PC-3 (cell line): ENCODE results near the gene CATSPERZ. TPM values are rescaled to one million over a fixed set of nuclear protein-coding genes. Genes with fewer than 3 reads are reported as not detected.

Source experiments
- ATAC-seq: fragments of 200-7000 bp; cut with Tn5 transposase; 2 replicates; pipeline ENCODE4 v1.9.1; 2020; ENCODE audit warnings: mild to moderate bottlenecking, moderate library complexity
- BruUV-seq: library from RNA; stranded (reverse); fragments of 400-500 nt; replicated peaks from 2 replicates; lab custom pipeline; 2021; lab: Mats Ljungman, UMichigan
- CTCF ChIA-PET: fragments of 300-600 bp; sonication (Branson Sonifier 250); formaldehyde crosslinking; loops from one replicate; lab custom pipeline; 2022; ENCODE audit warnings: antibody characterized with exemption; lab: Charles Lee
- POLR2A ChIA-PET: fragments of 300-600 bp; sonication (Branson Sonifier 250); formaldehyde crosslinking; loops from one replicate; lab custom pipeline; 2022; ENCODE audit warnings: antibody characterized with exemption; ENCODE audit not compliant: unreplicated experiment; lab: Charles Lee
- DNase-seq: peaks from one replicate; pipeline ENCODE4 v3.0.0-alpha.2; 2015
- H2AFZ ChIP-seq: fragments of 300-600 bp; sonication (generic); 2 replicates; pipeline ENCODE4 v1.6.0; 2016; ENCODE audit warnings: antibody characterized with exemption, low read length
- H3F3A ChIP-seq: fragments of 300-600 bp; sonication (generic); one replicate; pipeline ENCODE4 v1.6.0; 2017; ENCODE audit warnings: antibody characterized with exemption, low read length, control low read depth, mild to moderate bottlenecking; ENCODE audit not compliant: unreplicated experiment
- H3K27ac ChIP-seq: fragments of 300-600 bp; sonication (generic); 2 replicates; pipeline ENCODE4 v1.5.1; 2016; ENCODE audit warnings: mild to moderate bottlenecking, low read length
- H3K27me3 ChIP-seq: fragments of 300-600 bp; sonication (generic); 2 replicates; pipeline ENCODE4 v1.6.1; 2016; ENCODE audit warnings: low read length, mixed read lengths
- H3K36me3 ChIP-seq: fragments of 300-600 bp; sonication (generic); 2 replicates; pipeline ENCODE4 v1.6.1; 2016; ENCODE audit warnings: low read depth, mixed run types, low read length, mixed read lengths
- H3K4me1 ChIP-seq: fragments of 300-600 bp; sonication (generic); 2 replicates; pipeline ENCODE4 v1.5.1; 2016; ENCODE audit warnings: low read length; ENCODE audit not compliant: insufficient read depth
- H3K4me2 ChIP-seq: fragments of 300-600 bp; sonication (generic); 2 replicates; pipeline ENCODE4 v1.6.0; 2016; ENCODE audit warnings: low read length
- H3K4me3 ChIP-seq: fragments of 300-600 bp; sonication (generic); 2 replicates; pipeline ENCODE4 v1.5.1; 2016; ENCODE audit warnings: mild to moderate bottlenecking, low read length, mixed read lengths
- H3K79me2 ChIP-seq: fragments of 300-600 bp; sonication (generic); 2 replicates; pipeline ENCODE4 v1.6.1; 2017; ENCODE audit warnings: low read length, mixed read lengths
- H3K9ac ChIP-seq: fragments of 300-600 bp; sonication (generic); 2 replicates; pipeline ENCODE4 v1.6.0; 2016; ENCODE audit warnings: mild to moderate bottlenecking, low read length
- H3K9me2 ChIP-seq: fragments of 300-600 bp; sonication (generic); replicated peaks from 2 replicates; pipeline ENCODE4 v1.6.1; 2016; ENCODE audit warnings: mixed run types, low read length, mixed read lengths
- H3K9me3 ChIP-seq: fragments of 300-600 bp; sonication (generic); 2 replicates; pipeline ENCODE4 v1.6.1; 2016; ENCODE audit warnings: low read length, mixed read lengths
- H4K20me1 ChIP-seq: fragments of 300-600 bp; sonication (generic); 2 replicates; pipeline ENCODE4 v1.6.1; 2016; ENCODE audit warnings: low read length, mixed read lengths
- CTCF ChIP-seq: fragments of 300-600 bp; sonication (generic); conservative IDR thresholded peaks from 2 replicates; pipeline ENCODE4 v1.5.1; 2017; ENCODE audit warnings: antibody characterized with exemption, low read depth, mild to moderate bottlenecking, low read length
- EZH2 ChIP-seq: fragments of 300-600 bp; sonication (generic); IDR thresholded peaks from one replicate; pipeline ENCODE4 v1.6.1; 2017; ENCODE audit warnings: antibody characterized with exemption, mild to moderate bottlenecking, low read length; ENCODE audit not compliant: unreplicated experiment
- EZH2phosphoT487 ChIP-seq: fragments of 300-600 bp; sonication (generic); IDR thresholded peaks from 2 replicates; pipeline ENCODE4 v1.6.1; 2018; ENCODE audit warnings: mild to moderate bottlenecking, antibody characterized with exemption, low read length, borderline replicate concordance
- intact Hi-C: fragments of 100-400 bp; cut with micrococcal nuclease; formaldehyde crosslinking; loops from 2 replicates; pipeline ENCODE4 v1.9.0; 2023
- total RNA-seq: library from RNA; depleted of rRNA; stranded (reverse); fragments of >200 nt; gene quantifications from 2 replicates; pipeline ENCODE4 v1.2.3, GENCODE V29; 2014

The CATSPERZ gene
- total RNA-seq, 1 experiment from 2014 or later = 9.2 TPM

DNA sequence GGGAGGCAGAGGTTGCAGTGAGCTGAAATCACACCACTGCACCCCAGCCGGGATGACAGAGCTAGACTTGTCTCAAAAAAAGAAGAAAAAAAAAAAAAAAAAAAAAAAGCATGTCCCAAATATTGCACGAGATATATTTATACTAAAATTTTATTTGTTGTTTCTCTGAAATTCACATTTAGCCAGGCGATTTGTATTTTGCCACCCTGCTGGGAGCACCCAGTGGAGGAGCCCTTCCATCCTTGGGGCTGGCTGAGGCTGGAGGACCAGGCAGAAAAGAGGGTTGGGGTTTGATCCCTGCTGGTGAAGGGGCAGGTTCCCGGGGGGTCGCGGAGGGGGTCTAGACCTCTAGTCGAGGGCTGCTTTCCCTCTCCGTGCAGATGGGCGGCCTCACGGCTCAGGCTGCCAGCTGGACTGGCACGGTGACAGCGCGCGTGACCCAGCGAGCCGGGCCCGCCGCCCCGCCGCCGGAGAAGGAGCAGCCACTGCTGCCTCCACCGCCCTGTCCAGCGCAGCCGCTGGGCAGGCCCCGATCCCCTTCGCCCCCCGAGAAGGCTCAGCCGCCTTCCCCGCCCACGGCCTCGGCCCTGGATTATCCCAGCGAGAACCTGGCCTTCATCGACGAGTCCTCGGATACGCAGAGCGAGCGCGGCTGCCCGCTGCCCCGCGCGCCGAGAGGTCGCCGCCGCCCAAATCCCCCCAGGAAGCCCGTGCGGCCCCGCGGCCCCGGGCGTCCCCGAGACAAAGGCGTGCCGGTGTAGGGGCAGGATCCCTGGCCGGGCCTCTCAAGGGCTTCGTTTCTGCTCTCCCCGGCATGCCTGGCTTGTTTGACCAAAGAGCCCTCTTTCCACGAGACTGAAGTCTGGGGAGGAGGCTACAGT, 952 bp upstream of the CATSPERZ start:
- H3K36me3 ChIP-seq = no peaks in the 10 kb centered on the region
- H4K20me1 ChIP-seq = no peaks in the 10 kb centered on the region
- DNase-seq (no peak), ATAC-seq (0 out of 2 replicates have a peak, but pooled peaks have one; percentile 1)
- BruUV-seq = no TSS peak
- H3K4me1 ChIP-seq = peaks cover 28% of the 10 kb centered on the region
- CTCF ChIA-PET = no interaction called here
- peaks cover 18% of the 10 kb centered on the region for H3K27me3 ChIP-seq
- H3K9me3 ChIP-seq = no peaks in the 10 kb centered on the region
- no peak overlapping the region for H3K9ac ChIP-seq
- H3K79me2 ChIP-seq = no peaks in the 10 kb centered on the region
- no peak overlapping the region for H3K27ac ChIP-seq
- H3K4me3 ChIP-seq = peak overlapping the region; percentile 64
- H2AFZ ChIP-seq = peak overlapping the region; percentile 82
- peak overlapping the region; percentile 90 for H3K4me2 ChIP-seq
- no peaks in the 10 kb centered on the region for H3K9me2 ChIP-seq
- no peaks in the 10 kb centered on the region for H3F3A ChIP-seq
- POLR2A ChIA-PET = no interaction called here
- intact Hi-C loops = no loop called here
- no peak for TF ChIP-seq CTCF
- TF ChIP-seq EZH2phosphoT487 = 0 out of 2 replicates have a peak, but pooled peaks have one; percentile 26

- ChIA-PET CTCF (interaction anchor here (0.6 to 2.0 kb wide), 10 partner anchors 15 to 1418 kb away, joined by 3 to 20 read pairs (median 6); partner anchors contain the start of gene PRDX5), POLR2A (interaction anchor here (1.0 kb wide), 1 partner anchor 62 kb away, joined by 9 read pairs; the partner anchor contains the start of gene FKBP2)
- no peak for ATAC-seq
- TF ChIP-seq CTCF (no peak), EZH2 (no peak)
- peaks cover 18% of the 10 kb centered on the region for H3K27me3 ChIP-seq
- DNase-seq = no peak
- no peaks in the 10 kb centered on the region for H3F3A ChIP-seq
- H3K9me3 ChIP-seq = no peaks in the 10 kb centered on the region
- H3K4me3 ChIP-seq = no peak overlapping the region
- H3K4me2 ChIP-seq = peak overlapping the region; percentile 92
- H3K4me1 ChIP-seq = peaks cover 35% of the 10 kb centered on the region
- H3K9me2 ChIP-seq = no peaks in the 10 kb centered on the region
- H3K9ac ChIP-seq = no peak overlapping the region
- BruUV-seq = no TSS peak
- H4K20me1 ChIP-seq = no peaks in the 10 kb centered on the region
- H3K27ac ChIP-seq = no peak overlapping the region
- intact Hi-C loops = loop anchor here (2.0 kb wide), 3 partner anchors 33 to 99 kb away; partner anchors contain the start of gene FKBP2
- peaks cover 26% of the 10 kb centered on the region for H3K79me2 ChIP-seq
- H3K36me3 ChIP-seq = no peaks in the 10 kb centered on the region
- no peak overlapping the region for H2AFZ ChIP-seq
These were observed 3.2 kb downstream of the CATSPERZ start for GRCh38 chr11:64303109-64304031.
